ENCODE results near the gene STRN4. TPM values are rescaled to one million over a fixed set of nuclear protein-coding genes. Genes with fewer than 3 reads are reported as not detected.

Gene STRN4
- total and polyA plus RNA-seq, 9 of the 15 experiments (the other 6 are each of a cell fraction or from before 2014, with no cell fraction given), result 0.62 to 83.7 (median 36.9) TPM

GRCh38 chr19:46717034-46717715, 29.1 kb downstream of the STRN4 start, which contains the start of gene PRKD2 (continued):
- TF ChIP-seq ZNF655 (CRISPR knock-in tag; IDR thresholded peaks at IDR 0.05) (no peak), ILF3 (IDR thresholded peaks at IDR 0.05; ENCODE audit: borderline replicate concordance) (no peak), ZNF780A (CRISPR knock-in tag; IDR thresholded peaks at IDR 0.05) (no peak), KDM1A (IDR thresholded peaks at IDR 0.05) (0 out of 4 replicates have a peak, but pooled peaks of 1 of the 2 experiments have one; percentile 58), ZNF124 (CRISPR knock-in tag; IDR thresholded peaks at IDR 0.05) (no peak), E2F6 (IDR thresholded peaks at IDR 0.05; ENCODE audit: borderline replicate concordance in 1 of 2, extremely low read depth in 1 of 2, insufficient read depth in 1 of 2, insufficient read length in 1 of 2, low read depth in 1 of 2, low read length in 1 of 2, poor library complexity in 1 of 2, severe bottlenecking in 1 of 2) (peak in 1 of 2 experiments; percentile 23), ATF7 (IDR thresholded peaks at IDR 0.05) (0 out of 2 replicates have a peak, but pooled peaks have one; percentile 20), ZNF699 (CRISPR knock-in tag; IDR thresholded peaks at IDR 0.05; ENCODE audit: insufficient replicate concordance) (no peak), ZFX (CRISPR knock-in tag; IDR thresholded peaks at IDR 0.05) (peak; percentile 47), RCOR1 (IDR thresholded peaks at IDR 0.05; ENCODE audit: borderline replicate concordance in 1 of 2, low read depth in 2 of 2, low read length in 2 of 2) (no peak), ETS2 (tag; IDR thresholded peaks at IDR 0.05; ENCODE audit: borderline replicate concordance, poor library complexity, severe bottlenecking) (no peak), E2F5 (CRISPR knock-in tag; IDR thresholded peaks at IDR 0.05) (no peak), ARHGAP35 (IDR thresholded peaks at IDR 0.05; ENCODE audit: partially characterized antibody) (no peak), RNF219 (CRISPR knock-in tag; IDR thresholded peaks at IDR 0.05) (no peak), SP1 (CRISPR knock-in tag; IDR thresholded peaks at IDR 0.05) (peak; percentile 46; the same call in 1 of the 2 replicates), DLX4 (CRISPR knock-in tag; IDR thresholded peaks at IDR 0.05) (no peak), AFF4 (CRISPR knock-in tag; IDR thresholded peaks at IDR 0.05) (no peak)
